Fibroblast of lung (primary cell): ENCODE data around the gene KMT2C.

Experiments
- CTCF ChIP-seq, 2 donors: IDR thresholded peaks in 1 of 2; conservative IDR thresholded peaks in 1 of 2; 1 replicate in 1 of 2; 2 replicates in 1 of 2; pipeline ENCODE4 v1.5.1; 2011 to 2012; ENCODE audit warnings: low read length in 2 of 2, control low read depth in 1 of 2, inconsistent platforms in 1 of 2, low read depth in 1 of 2, mild to moderate bottlenecking in 1 of 2
- EZH2 ChIP-seq: IDR thresholded peaks from 2 replicates; pipeline ENCODE4 v1.5.1; 2012; ENCODE audit warnings: low read length, control low read depth, mild to moderate bottlenecking; ENCODE audit errors: missing control alignments

GRCh38 chr7:152463709-152464311 is 28.0 kb upstream of the KMT2C start:
- no peak for TF ChIP-seq CTCF (conservative IDR thresholded peaks at IDR 0.05 in 1 of 2, IDR thresholded peaks at IDR 0.05 in 1 of 2; ENCODE audit: low read depth in 1 of 2, low read length in 2 of 2)
- no peak for TF ChIP-seq EZH2
